Mucosa of stomach (tissue), 1 donor: ENCODE results near the gene CHD2.
"Not testable (repeated sequence)": the region's sequence is repeated elsewhere in the genome, so short reads cannot be mapped to it uniquely, and the experiment has no call there.

Experiments
- H3K27me3 ChIP-seq: one replicate; pipeline ENCODE4 v1.7.0; 2013; ENCODE audit warnings: mild to moderate bottlenecking, low read length; ENCODE audit not compliant: control insufficient read depth, insufficient read depth
- H3K36me3 ChIP-seq: one replicate; pipeline ENCODE4 v1.7.0; 2013; ENCODE audit warnings: low read length; ENCODE audit not compliant: control insufficient read depth, insufficient read depth
- H3K4me1 ChIP-seq: one replicate; pipeline ENCODE4 v1.7.0; 2013; ENCODE audit warnings: mild to moderate bottlenecking, low read length; ENCODE audit not compliant: control insufficient read depth, insufficient read depth
- H3K4me3 ChIP-seq: one replicate; pipeline ENCODE4 v1.7.0; 2013; ENCODE audit warnings: low read length
- H3K9ac ChIP-seq: one replicate; pipeline ENCODE4 v1.7.0; 2013; ENCODE audit warnings: mild to moderate bottlenecking, low read length, moderate library complexity
- H3K9me3 ChIP-seq: one replicate; pipeline ENCODE4 v1.7.0; 2013; ENCODE audit warnings: mild to moderate bottlenecking, low read length, moderate library complexity; ENCODE audit not compliant: control insufficient read depth
- donor health status: Pancreatic carcinoma.

CHD2 gene

DNA sequence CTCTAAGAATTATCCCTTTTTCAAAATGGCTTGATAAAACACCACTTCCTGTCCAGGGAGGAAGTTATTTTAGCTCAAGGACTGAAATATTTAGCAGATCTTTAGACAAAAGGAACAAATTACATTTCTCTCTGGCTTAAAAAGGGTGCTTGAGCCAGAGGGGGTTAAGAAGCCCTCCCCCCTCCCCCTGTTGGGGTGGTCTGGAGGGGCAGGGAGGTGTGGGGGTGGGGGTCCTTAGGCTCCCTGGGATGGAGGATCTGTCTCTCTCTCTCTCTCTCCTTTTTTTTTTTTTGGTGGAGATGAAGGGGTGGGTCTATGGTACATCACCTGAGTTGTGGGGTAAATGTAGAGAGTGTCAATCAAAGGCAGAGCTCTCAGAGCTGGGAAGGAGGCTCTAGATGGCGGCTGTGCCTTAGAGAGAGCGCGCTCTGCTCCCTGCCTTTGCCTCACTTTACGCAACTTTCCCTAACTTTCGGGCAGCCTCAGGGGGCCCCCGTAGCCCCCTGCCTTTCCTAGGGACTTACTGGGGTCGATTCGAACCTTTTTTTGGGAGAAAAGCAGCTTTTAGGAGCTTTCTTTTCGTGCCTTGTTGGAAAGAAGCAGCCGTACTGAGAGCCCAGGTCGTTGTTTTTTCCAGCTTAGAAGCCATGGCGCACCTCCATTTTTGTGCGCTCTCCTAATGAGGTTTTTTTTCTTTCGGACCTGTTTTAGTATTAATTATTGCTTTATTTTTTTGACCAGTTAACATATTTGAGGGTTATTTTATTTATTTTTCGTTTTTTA, at the start of gene CHD2:
TSS of gene CHD2 (plus strand) at position 377 of the 783 bp plus-strand sequence. CDS start 914 bp downstream, outside the sequence.
- Histone ChIP-seq H3K4me3 (peak within 1 kb of the TSS; percentile 95), H3K36me3 (no peaks in the 10 kb centered on the region), H3K9me3 (no peaks in the 10 kb centered on the region), H3K4me1 (peaks cover 9% of the 10 kb centered on the region), H3K27me3 (no peaks in the 10 kb centered on the region), H3K9ac (peak within 1 kb of the TSS; percentile 100)

DNA sequence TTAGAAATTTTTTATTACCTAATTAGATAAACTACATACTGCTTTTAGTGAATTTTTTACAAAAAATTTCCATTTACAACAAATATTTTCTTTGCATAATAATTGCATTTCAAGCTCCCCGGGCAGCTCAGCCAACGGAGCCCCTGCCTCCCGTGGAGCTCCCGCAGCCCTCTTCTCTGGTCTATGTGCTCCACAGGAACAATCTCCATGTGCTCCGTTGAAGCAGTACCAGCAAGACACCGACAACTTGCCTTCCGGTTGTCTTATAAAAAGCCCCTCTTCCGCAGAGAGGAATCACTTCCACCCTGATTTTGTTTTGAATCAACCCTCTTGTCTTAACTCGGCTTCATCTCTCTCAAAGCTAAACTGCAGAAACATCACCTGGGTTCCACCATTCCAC, 46.9 kb upstream of the CHD2 start:
- Histone ChIP-seq H3K9ac (no peak overlapping the region), H3K4me1 (no peaks in the 10 kb centered on the region), H3K9me3 (no peaks in the 10 kb centered on the region), H3K36me3 (no peaks in the 10 kb centered on the region), H3K27me3 (no peaks in the 10 kb centered on the region), H3K4me3 (no peak overlapping the region)

DNA sequence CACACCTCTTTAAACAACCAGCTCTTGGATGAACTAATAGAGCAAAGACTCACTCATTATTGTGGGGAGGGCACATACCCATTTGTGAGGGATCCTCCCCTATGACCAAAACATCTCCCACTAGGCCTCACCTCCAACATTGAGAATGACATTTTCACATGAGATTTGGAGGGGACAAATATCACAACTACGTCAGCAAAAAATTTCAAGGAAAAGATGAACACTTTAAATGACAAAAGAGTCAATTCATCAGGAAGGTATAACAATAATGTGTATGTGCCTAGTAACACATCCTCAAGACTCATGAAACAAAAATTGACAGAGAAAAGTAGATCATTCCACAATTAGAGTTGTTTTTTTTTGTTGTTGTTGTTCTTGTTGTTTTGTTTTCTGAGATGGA, 38.4 kb upstream of the CHD2 start:
- Histone ChIP-seq H3K27me3 (no peaks in the 10 kb centered on the region), H3K36me3 (no peaks in the 10 kb centered on the region), H3K4me1 (no peaks in the 10 kb centered on the region), H3K9ac (no peak overlapping the region), H3K9me3 (no peaks in the 10 kb centered on the region), H3K4me3 (no peak overlapping the region)

DNA sequence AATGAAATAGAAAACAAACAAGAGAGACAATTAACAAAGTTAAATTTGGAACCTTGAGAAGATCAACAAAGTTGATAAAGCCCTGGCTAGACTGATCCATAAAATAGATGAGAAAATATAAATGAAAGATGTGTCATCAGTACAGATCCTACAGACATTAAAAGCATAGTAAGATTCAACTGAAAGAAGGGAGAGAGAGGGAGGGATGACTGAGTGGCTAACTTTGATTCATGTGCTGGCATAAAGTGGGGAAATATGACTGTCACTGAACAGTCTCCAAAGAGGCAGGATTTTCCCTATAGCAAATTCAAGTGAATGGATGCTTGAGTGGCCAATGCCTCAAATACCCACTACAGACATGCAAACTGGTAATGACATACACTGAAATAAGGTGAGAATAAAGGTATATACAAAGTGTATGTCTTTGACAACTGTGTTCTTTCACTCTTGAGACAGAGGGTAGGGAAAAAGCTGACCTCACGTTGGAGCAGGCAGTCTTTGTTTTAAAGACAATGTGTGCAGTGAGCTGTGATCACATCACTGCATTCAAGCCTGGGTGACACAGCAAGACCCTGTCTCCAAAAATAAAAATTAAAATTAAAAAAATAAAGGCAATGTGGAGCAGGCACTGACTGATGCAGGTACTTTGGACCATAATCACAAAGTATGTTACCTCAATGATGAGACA, 35.9 kb upstream of the CHD2 start:
- Histone ChIP-seq H3K4me1 (no peaks in the 10 kb centered on the region), H3K9me3 (no peaks in the 10 kb centered on the region), H3K9ac (no peak overlapping the region), H3K27me3 (no peaks in the 10 kb centered on the region), H3K4me3 (no peak overlapping the region), H3K36me3 (no peaks in the 10 kb centered on the region)

DNA sequence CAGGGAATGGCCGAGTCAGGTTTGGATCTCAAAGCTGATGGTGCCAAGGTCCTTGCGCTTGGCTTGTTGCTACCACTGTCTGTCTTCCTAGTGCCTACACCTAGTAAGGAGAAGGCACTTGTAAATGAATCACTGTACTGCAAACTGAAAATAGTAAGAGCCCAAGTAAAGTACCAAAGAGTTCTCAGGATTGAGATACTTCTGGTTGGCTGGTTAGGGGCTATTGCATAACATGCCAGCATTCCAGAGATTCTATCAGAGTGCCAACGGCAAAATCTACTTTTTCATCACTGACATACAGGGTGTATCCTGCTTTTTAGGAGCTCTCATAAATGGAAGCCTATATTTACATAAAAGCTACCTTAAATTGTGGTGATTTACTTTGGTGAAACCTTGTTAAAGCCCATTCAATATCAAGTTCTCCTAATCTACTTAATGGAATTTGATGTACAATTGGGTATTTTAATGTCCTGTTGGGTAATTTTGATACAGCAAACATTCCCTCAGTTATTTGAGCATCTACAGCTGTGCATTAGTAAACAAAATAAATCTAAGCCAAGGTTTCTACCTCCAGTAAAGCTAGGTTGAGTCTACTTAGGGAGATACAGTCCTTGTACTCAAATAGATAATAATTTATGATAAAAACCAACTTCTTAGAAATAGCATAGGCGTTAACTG, 30.7 kb upstream of the CHD2 start:
- Histone ChIP-seq H3K9ac (no peak overlapping the region), H3K4me1 (peaks cover 10% of the 10 kb centered on the region), H3K36me3 (no peaks in the 10 kb centered on the region), H3K9me3 (no peaks in the 10 kb centered on the region), H3K4me3 (no peak overlapping the region), H3K27me3 (no peaks in the 10 kb centered on the region)

DNA sequence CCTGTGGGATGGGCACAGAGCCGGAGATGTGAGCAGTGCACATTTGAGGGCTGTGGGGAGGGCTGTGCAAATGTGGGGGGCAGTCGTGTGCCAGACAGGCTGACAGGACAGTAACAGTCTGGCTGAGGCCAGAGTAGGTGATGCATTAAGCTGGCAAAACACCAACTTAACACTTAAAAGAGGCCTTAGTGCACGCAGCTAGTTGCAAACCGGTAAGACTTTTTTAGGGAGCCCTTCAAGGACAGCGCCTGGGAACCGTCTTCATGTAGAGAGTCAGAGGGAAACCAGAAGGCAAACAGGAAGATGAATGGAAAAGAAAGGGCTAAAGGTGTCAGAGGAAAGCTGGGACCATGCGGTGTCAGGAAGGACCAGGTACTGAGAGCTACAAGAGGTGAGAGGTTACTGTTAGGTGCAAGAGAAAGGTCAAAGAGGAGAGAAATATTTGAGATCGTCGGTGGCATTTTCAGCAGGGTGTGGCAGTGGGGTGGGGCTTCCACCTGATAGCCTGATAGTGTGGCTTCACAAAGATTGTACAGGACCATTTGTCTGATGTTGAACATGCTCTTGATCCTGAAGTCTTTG, 30.0 kb upstream of the CHD2 start:
- no peak overlapping the region for H3K4me3 ChIP-seq
- H3K9ac ChIP-seq: no peak overlapping the region

DNA sequence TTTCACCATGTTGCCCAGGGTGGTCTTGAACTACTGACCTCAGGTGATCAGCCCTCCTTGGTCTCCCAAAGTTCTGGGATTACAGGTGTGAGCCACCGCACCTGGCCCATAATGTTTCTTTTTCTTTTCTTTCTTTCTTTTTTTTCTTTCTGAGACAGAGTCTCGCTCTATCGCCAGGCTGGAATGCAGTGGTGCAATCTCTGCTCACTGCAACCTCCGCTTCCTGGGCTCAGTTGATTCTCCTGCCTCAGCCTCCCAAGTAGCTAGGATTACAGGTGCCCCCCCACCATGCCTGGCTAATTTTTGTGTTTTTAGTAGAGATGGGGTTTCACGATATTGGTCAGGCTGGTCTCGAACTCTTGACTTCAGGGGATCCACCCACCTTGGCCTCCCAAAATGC, 27.2 kb upstream of the CHD2 start:
- not testable (repeated sequence) for H3K9me3 ChIP-seq, H3K4me1 ChIP-seq, H3K27me3 ChIP-seq, H3K36me3 ChIP-seq, H3K4me3 ChIP-seq, H3K9ac ChIP-seq

More for the DNA sequence above, 30.0 kb upstream of the CHD2 start:
- no peaks in the 10 kb centered on the region for H3K36me3 ChIP-seq
- no peaks in the 10 kb centered on the region for H3K27me3 ChIP-seq
- H3K4me1 ChIP-seq: peaks cover 10% of the 10 kb centered on the region
- H3K9me3 ChIP-seq: no peaks in the 10 kb centered on the region

DNA sequence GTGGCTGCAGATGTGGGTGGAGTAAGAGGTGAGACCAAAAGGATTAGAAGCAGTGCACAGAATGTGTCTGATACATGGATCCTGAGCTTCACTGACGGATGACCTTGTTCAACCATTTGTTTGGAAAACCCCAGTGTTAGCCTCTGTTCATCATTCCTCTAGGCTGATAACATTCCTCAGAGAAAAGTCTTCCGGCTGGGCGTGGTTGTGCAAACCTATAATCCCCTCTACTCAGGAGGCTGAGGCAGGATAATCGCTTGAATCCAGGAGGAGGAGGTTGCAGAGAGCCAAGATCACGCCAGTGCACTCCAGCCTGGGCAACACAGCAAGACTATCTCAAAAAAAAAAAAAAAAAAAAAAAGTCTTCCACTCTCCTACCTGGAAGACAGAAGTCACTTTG, 23.1 kb upstream of the CHD2 start:
- no peak overlapping the region for H3K9ac ChIP-seq
- H3K36me3 ChIP-seq: no peaks in the 10 kb centered on the region
- peaks cover 23% of the 10 kb centered on the region for H3K4me1 ChIP-seq
- no peaks in the 10 kb centered on the region for H3K9me3 ChIP-seq
- H3K4me3 ChIP-seq: no peak overlapping the region
- H3K27me3 ChIP-seq: no peaks in the 10 kb centered on the region

DNA sequence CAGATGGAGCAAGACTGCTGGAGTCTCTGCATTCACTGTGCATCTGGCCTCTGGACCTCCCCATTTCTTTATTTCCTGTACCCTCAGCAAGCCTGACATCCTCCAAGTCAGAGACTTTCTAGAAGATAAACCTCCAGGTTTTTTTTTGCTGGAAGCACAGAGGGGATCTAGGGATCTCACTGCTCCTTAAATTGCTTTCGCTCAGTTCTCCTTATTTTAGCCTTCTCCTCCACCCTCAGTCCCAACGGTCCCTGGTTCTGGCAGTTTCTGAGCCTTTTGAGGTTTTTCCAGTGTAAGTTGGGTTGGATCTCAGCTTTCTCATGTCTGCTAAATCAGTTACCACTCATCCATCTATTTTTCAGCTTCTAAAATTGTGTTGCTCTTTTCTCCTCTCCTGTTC, 22.7 kb upstream of the CHD2 start:
- H3K9ac ChIP-seq: no peak overlapping the region
- H3K9me3 ChIP-seq: no peaks in the 10 kb centered on the region
- H3K27me3 ChIP-seq: no peaks in the 10 kb centered on the region
- no peaks in the 10 kb centered on the region for H3K36me3 ChIP-seq
- peaks cover 23% of the 10 kb centered on the region for H3K4me1 ChIP-seq
- H3K4me3 ChIP-seq: no peak overlapping the region

DNA sequence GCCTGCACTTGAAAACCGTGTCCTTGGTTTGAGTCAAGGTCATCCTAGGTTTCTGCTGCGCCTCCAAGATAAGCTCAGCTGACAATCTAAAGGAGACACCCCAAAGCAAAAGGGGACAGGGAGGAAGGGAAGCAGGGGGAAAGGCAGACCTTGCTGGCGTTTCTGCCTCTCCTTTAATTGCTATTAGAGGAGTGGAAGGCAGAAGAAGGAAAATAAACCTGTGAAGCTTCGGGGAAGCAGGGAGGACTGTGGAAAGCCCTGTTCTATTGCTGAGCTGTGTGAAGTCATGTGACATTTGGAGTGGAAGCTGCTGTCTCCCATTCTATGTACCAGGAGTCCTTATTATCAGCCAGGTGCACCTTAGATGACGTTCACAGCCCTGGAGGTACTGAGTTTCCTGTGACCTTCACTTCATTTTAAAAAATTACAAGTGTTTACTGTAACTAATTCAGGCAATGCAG, 21.5 kb upstream of the CHD2 start:
- no peaks in the 10 kb centered on the region for H3K36me3 ChIP-seq
- H3K9ac ChIP-seq: no peak overlapping the region
- H3K4me3 ChIP-seq: no peak overlapping the region
- no peaks in the 10 kb centered on the region for H3K27me3 ChIP-seq
- H3K4me1 ChIP-seq: peaks cover 23% of the 10 kb centered on the region
- H3K9me3 ChIP-seq: no peaks in the 10 kb centered on the region

DNA sequence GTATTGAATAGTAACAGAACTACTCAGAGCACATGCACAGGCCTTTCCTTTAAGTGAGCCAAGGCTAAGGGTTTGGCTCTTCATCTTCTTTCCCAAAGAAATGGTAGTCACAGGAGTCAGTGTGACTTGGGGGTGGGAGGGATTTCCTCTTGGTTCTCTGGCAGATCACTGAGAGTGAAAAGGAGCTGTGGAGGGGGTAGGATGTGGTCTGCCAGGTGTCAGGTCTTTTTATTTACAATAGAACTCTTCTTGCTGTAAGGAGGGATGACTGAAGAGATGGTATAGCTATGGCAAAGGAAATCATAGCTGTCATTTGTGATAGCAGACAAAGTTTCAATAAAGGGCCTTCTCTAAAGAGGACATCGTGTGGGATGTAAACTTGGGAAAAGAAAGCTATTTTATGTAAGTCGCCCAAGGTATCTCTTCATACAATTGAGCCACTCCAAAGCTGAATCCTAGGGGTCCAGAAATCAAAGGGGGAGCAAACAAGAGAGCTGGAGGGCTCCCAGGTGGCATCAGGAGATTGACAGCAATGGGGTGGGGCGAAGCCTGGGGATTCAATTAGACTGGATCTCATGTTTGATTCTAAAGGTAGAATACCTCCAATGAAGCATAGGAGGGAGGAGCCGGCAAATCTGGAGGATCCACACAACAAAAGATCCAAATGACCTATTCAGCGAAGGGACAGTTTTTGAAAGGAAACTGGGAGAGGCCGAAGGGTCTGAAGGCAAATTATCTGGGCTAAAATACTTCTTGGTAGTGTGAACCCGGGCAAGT, 20.0 kb upstream of the CHD2 start:
- no peaks in the 10 kb centered on the region for H3K9me3 ChIP-seq
- no peaks in the 10 kb centered on the region for H3K36me3 ChIP-seq
- H3K4me3 ChIP-seq: no peak overlapping the region
- peaks cover 23% of the 10 kb centered on the region for H3K4me1 ChIP-seq
- H3K27me3 ChIP-seq: no peaks in the 10 kb centered on the region
- H3K9ac ChIP-seq: no peak overlapping the region
